A549 (cell line): ENCODE results near the gene HLA-E. TPM values are rescaled to one million over a fixed set of nuclear protein-coding genes. Genes with fewer than 3 reads are reported as not detected.

Source experiments
- ATAC-seq, 2 experiments: fragments of 200-7000 bp in 1 of 2; fragments of >200 bp in 1 of 2; cut with Nextera tagmentation in 1 of 2; cut with Tn5 transposase in 1 of 2; 3 replicates each; pipeline versions ENCODE4 v1.8.0 to v1.9.1; 2018 to 2020; ENCODE audit warnings: mild to moderate bottlenecking in 1 of 2, moderate library complexity in 1 of 2
- CTCF ChIA-PET: fragments of 300-600 bp; sonication (Branson Sonifier 250); formaldehyde crosslinking; extraction: SDS; loops from one replicate; lab custom pipeline; 2021; ENCODE audit warnings: antibody characterized with exemption, inconsistent platforms; lab: Yijun Ruan, JAX
- POLR2A ChIA-PET: fragments of 350-600 bp; formaldehyde crosslinking; extraction: SDS; loops from one replicate; lab custom pipeline; 2021; ENCODE audit warnings: antibody characterized with exemption, inconsistent platforms; lab: Yijun Ruan, JAX
- DNase-seq, 2 experiments: peaks; one replicate each; pipeline versions ENCODE4 v3.0.0 to v3.0.0-alpha.2; 2011 to 2016; ENCODE audit warnings: low read depth in 1 of 2, low spot score in 1 of 2
- FAIRE-seq: peaks from 2 replicates; lab custom pipeline; 2011; peaks lifted over from hg19 to GRCh38; lab: Jason Lieb, UNC
- H3K27ac ChIP-seq, 2 experiments: fragments of >200 bp; sonication (Bioruptor Twin); formaldehyde crosslinking; 3 replicates each; pipeline ENCODE4 v1.5.1; 2016 to 2017
- H3K4me1 ChIP-seq: fragments of >200 bp; sonication (Bioruptor Twin); formaldehyde crosslinking; 3 replicates; pipeline ENCODE4 v1.6.1; 2016
- H3K4me2 ChIP-seq: fragments of >200 bp; sonication (Bioruptor Twin); formaldehyde crosslinking; 3 replicates; pipeline ENCODE4 v1.6.1; 2016
- H3K4me3 ChIP-seq: fragments of >200 bp; sonication (Bioruptor Twin); formaldehyde crosslinking; 3 replicates; pipeline ENCODE4 v1.5.1; 2016
- H3K9me3 ChIP-seq: fragments of >200 bp; sonication (Bioruptor Twin); formaldehyde crosslinking; 3 replicates; pipeline ENCODE4 v1.6.1; 2016
- BHLHE40 ChIP-seq: IDR thresholded peaks from 2 replicates; pipeline ENCODE4 v1.6.1; 2012; ENCODE audit warnings: low read depth, low read length, inconsistent platforms
- CBX2 ChIP-seq: fragments of 200-600 bp; sonication (generic); IDR thresholded peaks from 2 replicates; pipeline ENCODE4 v1.6.1; 2016; ENCODE audit warnings: low read depth, mild to moderate bottlenecking, borderline replicate concordance
- EP300 ChIP-seq, 2 experiments: fragments of >200 bp; sonication (Bioruptor Twin); formaldehyde crosslinking; IDR thresholded peaks; 2 replicates in 1 of 2; 3 replicates in 1 of 2; pipeline ENCODE4 v1.6.1; 2016 to 2017
- FOXS1 ChIP-seq: fragments of 250-450 bp; sonication (Bioruptor Pico); IDR thresholded peaks from 2 replicates; pipeline ENCODE4 v1.5.0; 2020; ENCODE audit warnings: mild to moderate bottlenecking, moderate library complexity
- GATA3 ChIP-seq: IDR thresholded peaks from 2 replicates; pipeline ENCODE4 v1.6.1; 2012; ENCODE audit warnings: borderline replicate concordance
- HDAC2 ChIP-seq: fragments of 200-600 bp; sonication (generic); IDR thresholded peaks from 2 replicates; pipeline ENCODE4 v1.6.1; 2016
- HES2 ChIP-seq: fragments of >200 bp; sonication (Bioruptor Twin); formaldehyde crosslinking; IDR thresholded peaks from 2 replicates; pipeline ENCODE4 v1.6.1; 2016
- HOXA7 ChIP-seq: fragments of 250-450 bp; sonication (Bioruptor Pico); IDR thresholded peaks from 2 replicates; pipeline ENCODE4 v1.5.0; 2020; ENCODE audit warnings: mild to moderate bottlenecking, moderate library complexity
- JUN ChIP-seq, 2 experiments: fragments of >200 bp; sonication (Bioruptor Twin); formaldehyde crosslinking; IDR thresholded peaks; 2 replicates in 1 of 2; 3 replicates in 1 of 2; pipeline ENCODE4 v1.6.1; 2016 to 2017
- NFE2L2 ChIP-seq: fragments of 150-350 bp; conservative IDR thresholded peaks from 2 replicates; pipeline ENCODE4 v1.6.1; 2014; ENCODE audit warnings: low read length
- NR3C1 ChIP-seq: fragments of >200 bp; sonication (Bioruptor Twin); formaldehyde crosslinking; IDR thresholded peaks from 3 replicates; pipeline ENCODE4 v1.6.1; 2017
- PHF8 ChIP-seq: fragments of 200-600 bp; sonication (generic); IDR thresholded peaks from 2 replicates; pipeline ENCODE4 v1.6.1; 2016; ENCODE audit warnings: low read depth, mild to moderate bottlenecking, antibody characterized with exemption, moderate library complexity, borderline replicate concordance
- POLR2AphosphoS2 ChIP-seq: conservative IDR thresholded peaks from 2 replicates; pipeline ENCODE4 v1.6.1; 2012; ENCODE audit warnings: low read length, improper control_type of control experiment, inconsistent platforms
- RCOR1 ChIP-seq: fragments of 150-350 bp; IDR thresholded peaks from 2 replicates; pipeline ENCODE4 v1.6.1; 2014; ENCODE audit warnings: antibody characterized with exemption, low read length, low read depth
- RNF2 ChIP-seq: fragments of 200-600 bp; sonication (generic); IDR thresholded peaks from 2 replicates; pipeline ENCODE4 v1.6.1; 2016; ENCODE audit warnings: low read depth, mild to moderate bottlenecking, antibody characterized with exemption, moderate library complexity, borderline replicate concordance
- SMC3 ChIP-seq: fragments of >200 bp; sonication (Bioruptor Twin); formaldehyde crosslinking; IDR thresholded peaks from 3 replicates; pipeline ENCODE4 v1.6.1; 2018; ENCODE audit warnings: inconsistent platforms
- USF2 ChIP-seq: fragments of 450-650 bp; IDR thresholded peaks from 2 replicates; pipeline ENCODE4 v1.6.1; 2014; ENCODE audit warnings: antibody characterized with exemption
- WGBS: methylation state at CpG from one replicate; pipeline ENCODE4 v1.1.6; 2017; ENCODE audit errors: missing lambda C conversion rate; 5-methylcytosine and 5-hydroxymethylcytosine counted together
- polyA plus RNA-seq, 4 experiments: library from polyadenylated mRNA; depleted of rRNA in 3 of 4; stranded (reverse); fragments of >200 nt; fragmentation: RNase III in 1 of 4; extraction: RNeasy Plus Mini Kit Qiagen cat#74134 plus additional on column Dnase treatment in 1 of 4; gene quantifications; 2 replicates in 3 of 4; 3 replicates in 1 of 4; pipeline ENCODE4 v1.2.3, GENCODE V29; 2011 to 2017
- TF ChIP-seq, protein P1 (sequence below): fragments of 200-600 bp; sonication (generic); IDR thresholded peaks from 2 replicates; pipeline ENCODE4 v1.6.1; 2016; ENCODE audit warnings: antibody characterized with exemption, mild to moderate bottlenecking, moderate library complexity

The HLA-E gene
- polyA plus RNA-seq, 2 of the 4 experiments (the other 2 are of a cell fraction), result 38.3 to 40.3 TPM

DNA sequence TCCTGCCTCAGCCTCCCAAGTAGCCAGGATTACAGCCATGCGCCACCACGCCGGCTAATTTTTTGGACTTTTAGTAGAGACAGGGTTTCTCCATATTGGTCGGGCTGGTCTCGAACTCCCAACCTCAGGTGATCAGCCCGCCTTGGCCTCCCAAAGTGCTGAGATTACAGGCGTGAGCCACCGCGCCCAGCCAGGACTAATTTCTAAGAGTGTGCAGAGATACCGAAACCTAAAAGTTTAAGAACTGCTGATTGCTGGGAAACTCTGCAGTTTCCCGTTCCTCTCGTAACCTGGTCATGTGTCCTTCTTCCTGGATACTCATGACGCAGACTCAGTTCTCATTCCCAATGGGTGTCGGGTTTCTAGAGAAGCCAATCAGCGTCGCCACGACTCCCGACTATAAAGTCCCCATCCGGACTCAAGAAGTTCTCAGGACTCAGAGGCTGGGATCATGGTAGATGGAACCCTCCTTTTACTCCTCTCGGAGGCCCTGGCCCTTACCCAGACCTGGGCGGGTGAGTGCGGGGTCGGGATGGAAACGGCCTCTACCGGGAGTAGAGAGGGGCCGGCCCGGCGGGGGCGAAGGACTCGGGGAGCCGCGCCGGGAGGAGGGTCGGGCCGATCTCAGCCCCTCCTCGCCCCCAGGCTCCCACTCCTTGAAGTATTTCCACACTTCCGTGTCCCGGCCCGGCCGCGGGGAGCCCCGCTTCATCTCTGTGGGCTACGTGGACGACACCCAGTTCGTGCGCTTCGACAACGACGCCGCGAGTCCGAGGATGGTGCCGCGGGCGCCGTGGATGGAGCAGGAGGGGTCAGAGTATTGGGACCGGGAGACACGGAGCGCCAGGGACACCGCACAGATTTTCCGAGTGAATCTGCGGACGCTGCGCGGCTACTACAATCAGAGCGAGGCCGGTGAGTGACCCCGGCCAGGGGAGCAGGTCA, at the start of gene HLA-E (continued):
- TF ChIP-seq, protein P1, sequence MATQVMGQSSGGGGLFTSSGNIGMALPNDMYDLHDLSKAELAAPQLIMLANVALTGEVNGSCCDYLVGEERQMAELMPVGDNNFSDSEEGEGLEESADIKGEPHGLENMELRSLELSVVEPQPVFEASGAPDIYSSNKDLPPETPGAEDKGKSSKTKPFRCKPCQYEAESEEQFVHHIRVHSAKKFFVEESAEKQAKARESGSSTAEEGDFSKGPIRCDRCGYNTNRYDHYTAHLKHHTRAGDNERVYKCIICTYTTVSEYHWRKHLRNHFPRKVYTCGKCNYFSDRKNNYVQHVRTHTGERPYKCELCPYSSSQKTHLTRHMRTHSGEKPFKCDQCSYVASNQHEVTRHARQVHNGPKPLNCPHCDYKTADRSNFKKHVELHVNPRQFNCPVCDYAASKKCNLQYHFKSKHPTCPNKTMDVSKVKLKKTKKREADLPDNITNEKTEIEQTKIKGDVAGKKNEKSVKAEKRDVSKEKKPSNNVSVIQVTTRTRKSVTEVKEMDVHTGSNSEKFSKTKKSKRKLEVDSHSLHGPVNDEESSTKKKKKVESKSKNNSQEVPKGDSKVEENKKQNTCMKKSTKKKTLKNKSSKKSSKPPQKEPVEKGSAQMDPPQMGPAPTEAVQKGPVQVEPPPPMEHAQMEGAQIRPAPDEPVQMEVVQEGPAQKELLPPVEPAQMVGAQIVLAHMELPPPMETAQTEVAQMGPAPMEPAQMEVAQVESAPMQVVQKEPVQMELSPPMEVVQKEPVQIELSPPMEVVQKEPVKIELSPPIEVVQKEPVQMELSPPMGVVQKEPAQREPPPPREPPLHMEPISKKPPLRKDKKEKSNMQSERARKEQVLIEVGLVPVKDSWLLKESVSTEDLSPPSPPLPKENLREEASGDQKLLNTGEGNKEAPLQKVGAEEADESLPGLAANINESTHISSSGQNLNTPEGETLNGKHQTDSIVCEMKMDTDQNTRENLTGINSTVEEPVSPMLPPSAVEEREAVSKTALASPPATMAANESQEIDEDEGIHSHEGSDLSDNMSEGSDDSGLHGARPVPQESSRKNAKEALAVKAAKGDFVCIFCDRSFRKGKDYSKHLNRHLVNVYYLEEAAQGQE, result peak; percentile 16; the same call in 1 of the 2 replicates
- no peak for TF ChIP-seq BHLHE40
- no peak for TF ChIP-seq HES2
- no peak for TF ChIP-seq HDAC2
- TF ChIP-seq EP300 (IDR thresholded peaks at IDR 0.05), result no peak
- TF ChIP-seq PHF8, result peak; percentile 93; the same call in 1 of the 2 replicates
- TF ChIP-seq RNF2, result no peak
- no peak for TF ChIP-seq CBX2
- TF ChIP-seq USF2, result peak; percentile 78
- TF ChIP-seq JUN (IDR thresholded peaks at IDR 0.05), result 0 out of 5 replicates have a peak, but pooled peaks of 1 of the 2 experiments have one; percentile 43

GRCh38 chr6:30441171-30441570, 48.1 kb upstream of the HLA-E start:
- no peak overlapping the region for H3K4me2 ChIP-seq
- FAIRE-seq, result no peak
- ATAC-seq, result no peak
- H3K27ac ChIP-seq, result no peak overlapping the region
- POLR2A ChIA-PET, result no interaction called here
- TF ChIP-seq NR3C1 (no peak), HOXA7 (CRISPR knock-in tag) (no peak), PHF8 (no peak), POLR2AphosphoS2 (no peak), HES2 (no peak), SMC3 (no peak), NFE2L2 (no peak), RCOR1 (no peak), FOXS1 (CRISPR knock-in tag) (no peak), GATA3 (no peak)
- TF ChIP-seq, all 56 proteins: peak for 0
- CTCF ChIA-PET, result interaction anchor here (0.7 to 2.4 kb wide), 2 partner anchors 12 to 388 kb away, joined by 3 to 12 read pairs; no protein-coding TSS in a partner anchor
- DNase-seq, result no peak
- H3K4me3 ChIP-seq, result no peak overlapping the region
- H3K4me1 ChIP-seq, result 0 out of 3 replicates have a peak, but pooled peaks cover 4% of the 10 kb centered on the region
- WGBS, result 15% methylated on average over 3 of the region's 3 CpGs
- H3K9me3 ChIP-seq, result no peaks in the 10 kb centered on the region
